A673 (cell line): ENCODE measurements around the gene TMC1. TPM values are rescaled to one million over a fixed set of nuclear protein-coding genes. Genes with fewer than 3 reads are reported as not detected.

Experiments used
- BruUV-seq: library from RNA; stranded (reverse); fragments of 400-500 nt; replicated peaks from 2 replicates; lab custom pipeline; 2021; lab: Mats Ljungman, UMichigan
- CTCF ChIA-PET: fragments of 300-600 bp; sonication (Branson Sonifier 250); formaldehyde crosslinking; loops from one replicate; lab custom pipeline; 2022; ENCODE audit warnings: antibody characterized with exemption; lab: Charles Lee
- POLR2A ChIA-PET: fragments of 300-600 bp; sonication (Branson Sonifier 250); formaldehyde crosslinking; loops from one replicate; lab custom pipeline; 2022; ENCODE audit warnings: antibody characterized with exemption; ENCODE audit not compliant: low non-redundant PET; lab: Charles Lee
- DNase-seq: peaks from one replicate; pipeline ENCODE4 v3.0.0-alpha.2; 2015; ENCODE audit warnings: low spot score
- H3K27ac ChIP-seq: fragments of 200-600 bp; sonication (generic); 2 replicates; pipeline ENCODE4 v1.5.1; 2016; ENCODE audit warnings: mixed run types, low read depth, mild to moderate bottlenecking, mixed read lengths, antibody characterized with exemption, low read length; ENCODE audit not compliant: poor library complexity, severe bottlenecking
- H3K27me3 ChIP-seq: fragments of 200-600 bp; sonication (generic); replicated peaks from 2 replicates; pipeline ENCODE4 v1.6.1; 2017; ENCODE audit warnings: mixed run types, low read depth, mild to moderate bottlenecking, mixed read lengths, antibody characterized with exemption, low read length; ENCODE audit not compliant: insufficient read depth, poor library complexity
- H3K36me3 ChIP-seq: fragments of 200-600 bp; sonication (generic); 2 replicates; pipeline ENCODE4 v1.6.1; 2016; ENCODE audit warnings: mixed run types, mild to moderate bottlenecking, mixed read lengths, antibody characterized with exemption, low read length; ENCODE audit not compliant: insufficient read depth, poor library complexity, severe bottlenecking
- H3K4me1 ChIP-seq: fragments of 200-600 bp; sonication (generic); 2 replicates; pipeline ENCODE4 v1.6.1; 2017; ENCODE audit warnings: mixed run types, mild to moderate bottlenecking, mixed read lengths, antibody characterized with exemption, low read length; ENCODE audit not compliant: insufficient read depth, poor library complexity, severe bottlenecking
- H3K4me3 ChIP-seq: fragments of 200-600 bp; sonication (generic); 2 replicates; pipeline ENCODE4 v1.5.1; 2016; ENCODE audit warnings: low read depth, mixed run types, mild to moderate bottlenecking, mixed read lengths, low read length; ENCODE audit not compliant: poor library complexity, severe bottlenecking
- H3K9me3 ChIP-seq: fragments of 200-600 bp; sonication (generic); 2 replicates; pipeline ENCODE4 v1.6.1; 2016; ENCODE audit warnings: mixed run types, low read depth, mild to moderate bottlenecking, mixed read lengths, antibody characterized with exemption, low read length; ENCODE audit not compliant: poor library complexity, severe bottlenecking
- EZH2 ChIP-seq: fragments of 200-600 bp; sonication (generic); IDR thresholded peaks from 2 replicates; pipeline ENCODE4 v1.6.1; 2017; ENCODE audit warnings: borderline replicate concordance, low read depth, mild to moderate bottlenecking, mixed read lengths, antibody characterized with exemption, low read length; ENCODE audit not compliant: poor library complexity, severe bottlenecking
- intact Hi-C: fragments of 100-400 bp; cut with micrococcal nuclease; formaldehyde crosslinking; loops from one replicate; pipeline ENCODE4 v1.10.0; 2022; ENCODE audit not compliant: unreplicated experiment
- total RNA-seq: library from RNA; stranded (reverse); gene quantifications from 2 replicates; pipeline ENCODE4 v1.2.3, GENCODE V29; 2021
- TF ChIP-seq, protein P1 (sequence below): fragments of 300-800, 200-600 bp; sonication (generic); conservative IDR thresholded peaks from 2 replicates; pipeline ENCODE4 v1.5.1; 2017; ENCODE audit warnings: low read depth, mild to moderate bottlenecking, antibody characterized with exemption, low read length, moderate library complexity, mixed read lengths

Gene TMC1
- total RNA-seq, 1 experiment from 2014 or later = 0.75 TPM

DNA sequence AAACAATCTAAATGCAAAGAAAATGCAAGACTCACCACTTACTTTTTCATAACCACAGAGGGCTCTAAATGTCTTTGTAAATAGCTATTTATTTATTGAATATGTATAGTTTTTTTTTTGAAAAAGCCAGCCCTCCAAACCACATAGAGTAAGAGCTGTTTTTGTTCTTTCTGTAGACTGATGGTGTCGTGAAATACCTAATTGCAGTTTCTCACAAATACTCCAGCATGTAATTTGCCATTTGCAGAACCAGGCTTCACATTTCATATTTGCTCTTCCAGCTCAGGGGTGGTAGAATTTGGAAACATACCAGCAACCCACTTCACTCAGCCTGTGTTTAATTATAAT, 159.8 kb downstream of the TMC1 start:
- H3K4me1 ChIP-seq = no peaks in the 10 kb centered on the region
- ChIA-PET POLR2A (interaction anchor here (0.6 kb wide), 1 partner anchor 480 kb away, joined by 3 read pairs; no protein-coding TSS in a partner anchor), CTCF (no interaction called here)
- DNase-seq = no peak
- intact Hi-C loops = no loop called here
- H3K4me3 ChIP-seq = no peak overlapping the region
- no peak overlapping the region for H3K27ac ChIP-seq
- TF ChIP-seq, protein P1, sequence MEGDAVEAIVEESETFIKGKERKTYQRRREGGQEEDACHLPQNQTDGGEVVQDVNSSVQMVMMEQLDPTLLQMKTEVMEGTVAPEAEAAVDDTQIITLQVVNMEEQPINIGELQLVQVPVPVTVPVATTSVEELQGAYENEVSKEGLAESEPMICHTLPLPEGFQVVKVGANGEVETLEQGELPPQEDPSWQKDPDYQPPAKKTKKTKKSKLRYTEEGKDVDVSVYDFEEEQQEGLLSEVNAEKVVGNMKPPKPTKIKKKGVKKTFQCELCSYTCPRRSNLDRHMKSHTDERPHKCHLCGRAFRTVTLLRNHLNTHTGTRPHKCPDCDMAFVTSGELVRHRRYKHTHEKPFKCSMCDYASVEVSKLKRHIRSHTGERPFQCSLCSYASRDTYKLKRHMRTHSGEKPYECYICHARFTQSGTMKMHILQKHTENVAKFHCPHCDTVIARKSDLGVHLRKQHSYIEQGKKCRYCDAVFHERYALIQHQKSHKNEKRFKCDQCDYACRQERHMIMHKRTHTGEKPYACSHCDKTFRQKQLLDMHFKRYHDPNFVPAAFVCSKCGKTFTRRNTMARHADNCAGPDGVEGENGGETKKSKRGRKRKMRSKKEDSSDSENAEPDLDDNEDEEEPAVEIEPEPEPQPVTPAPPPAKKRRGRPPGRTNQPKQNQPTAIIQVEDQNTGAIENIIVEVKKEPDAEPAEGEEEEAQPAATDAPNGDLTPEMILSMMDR = no peak
- TF ChIP-seq EZH2 = no peak
- BruUV-seq = no TSS peak
- no peaks in the 10 kb centered on the region for H3K27me3 ChIP-seq
- H3K9me3 ChIP-seq = no peaks in the 10 kb centered on the region
- H3K36me3 ChIP-seq = no peaks in the 10 kb centered on the region

DNA sequence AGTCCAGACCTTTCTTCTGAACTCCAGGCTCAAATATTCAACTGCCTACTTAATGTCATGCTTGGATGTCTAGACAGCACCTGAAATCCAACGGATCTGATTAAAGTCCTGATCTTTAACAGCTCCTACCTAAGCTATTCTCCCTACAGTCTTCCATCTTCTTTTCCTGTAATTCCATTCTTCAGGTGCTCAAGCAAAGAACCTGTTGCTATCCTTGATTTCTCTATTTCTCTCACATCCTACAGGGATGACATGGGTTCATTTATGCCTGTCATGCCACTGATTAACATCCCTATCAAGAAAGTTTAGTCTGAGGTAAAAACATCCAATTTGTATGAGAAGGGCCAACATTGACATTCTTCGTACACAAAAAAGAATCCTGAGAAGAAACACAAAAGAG, 163.2 kb downstream of the TMC1 start:
- intact Hi-C loops = no loop called here

DNA sequence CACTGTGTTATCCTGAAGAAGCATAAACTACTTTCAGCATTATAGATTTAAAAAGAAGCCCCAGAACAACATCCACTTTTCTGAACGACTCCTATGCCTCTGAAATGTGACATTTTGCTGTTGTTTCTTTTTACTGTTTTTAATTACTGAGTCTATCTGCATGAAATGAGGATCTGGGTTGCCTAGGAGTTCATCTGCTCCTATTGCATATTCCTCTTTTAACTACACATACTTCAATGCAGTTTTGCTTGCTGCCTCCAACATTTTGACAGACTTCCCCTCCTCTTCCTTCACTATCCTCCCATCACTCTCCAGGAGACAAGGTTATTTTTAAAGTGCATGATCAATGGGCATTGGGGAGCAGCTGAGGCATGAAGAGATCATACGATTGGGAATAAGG, 164.5 kb downstream of the TMC1 start:
- no peaks in the 10 kb centered on the region for H3K4me1 ChIP-seq
- no peaks in the 10 kb centered on the region for H3K36me3 ChIP-seq
- no peaks in the 10 kb centered on the region for H3K27me3 ChIP-seq
- no TSS peak for BruUV-seq
- TF ChIP-seq, protein P1 = no peak
- TF ChIP-seq EZH2 = no peak
- no peaks in the 10 kb centered on the region for H3K9me3 ChIP-seq
- no peak overlapping the region for H3K27ac ChIP-seq
- intact Hi-C loops = no loop called here
- DNase-seq = no peak
- ChIA-PET POLR2A (no interaction called here), CTCF (no interaction called here)
- no peak overlapping the region for H3K4me3 ChIP-seq

More for the DNA sequence above, 163.2 kb downstream of the TMC1 start:
- BruUV-seq = no TSS peak
- no peaks in the 10 kb centered on the region for H3K4me1 ChIP-seq
- POLR2A ChIA-PET = no interaction called here
- H3K4me3 ChIP-seq = no peak overlapping the region
- CTCF ChIA-PET = no interaction called here
- no peak overlapping the region for H3K27ac ChIP-seq
- no peaks in the 10 kb centered on the region for H3K27me3 ChIP-seq
- no peaks in the 10 kb centered on the region for H3K36me3 ChIP-seq
- no peak for TF ChIP-seq EZH2
- H3K9me3 ChIP-seq = no peaks in the 10 kb centered on the region
- DNase-seq = no peak

DNA sequence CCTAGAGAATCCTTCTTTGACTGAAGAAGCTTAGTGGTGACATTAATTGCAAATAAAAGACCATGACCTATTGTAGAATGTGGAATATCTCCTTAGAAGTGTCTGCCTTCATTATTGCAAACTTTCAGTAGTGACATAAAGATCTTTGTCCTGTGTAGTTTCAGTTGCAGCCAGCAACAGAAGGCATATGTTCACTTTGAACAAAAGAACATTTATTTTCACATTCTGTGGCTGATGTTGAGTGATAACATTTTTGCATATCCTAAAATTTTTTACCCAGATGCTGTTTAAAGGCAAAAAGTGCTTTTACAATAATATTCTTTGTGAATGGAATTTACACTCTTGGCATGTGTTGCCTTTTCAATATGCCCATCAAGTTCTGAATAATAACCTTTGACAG, 165.9 kb downstream of the TMC1 start:
- Histone ChIP-seq H3K9me3 (no peaks in the 10 kb centered on the region), H3K36me3 (no peaks in the 10 kb centered on the region), H3K27ac (no peak overlapping the region), H3K4me1 (no peaks in the 10 kb centered on the region), H3K4me3 (no peak overlapping the region), H3K27me3 (no peaks in the 10 kb centered on the region)
- BruUV-seq = no TSS peak
- intact Hi-C loops = no loop called here
- TF ChIP-seq, protein P1 = no peak
- TF ChIP-seq EZH2 = no peak
- ChIA-PET POLR2A (no interaction called here), CTCF (no interaction called here)
- no peak for DNase-seq
